Large intestine (tissue), 3 donors: Measurements from ENCODE around the gene UBR4. TPM values are rescaled to one million over a fixed set of nuclear protein-coding genes. Genes with fewer than 3 reads are reported as not detected.

Source experiments
- DNase-seq, 2 donors: peaks; one replicate each; pipeline versions ENCODE4 v3.0.0 to v3.0.0-alpha.2; 2013
- H3K27ac ChIP-seq: one replicate; pipeline ENCODE4 v1.5.1; 2013; ENCODE audit warnings: low read length
- H3K27me3 ChIP-seq: 2 replicates; pipeline ENCODE4 v1.6.1; 2013; ENCODE audit warnings: low read length; ENCODE audit not compliant: control insufficient read depth, insufficient read depth
- H3K36me3 ChIP-seq: 2 replicates; pipeline ENCODE4 v1.6.1; 2013; ENCODE audit warnings: low read length; ENCODE audit not compliant: control insufficient read depth, insufficient read depth
- H3K4me1 ChIP-seq: one replicate; pipeline ENCODE4 v1.6.1; 2013; ENCODE audit warnings: low read length; ENCODE audit not compliant: control insufficient read depth, insufficient read depth
- H3K4me3 ChIP-seq: one replicate; pipeline ENCODE4 v1.5.1; 2013; ENCODE audit warnings: low read length
- H3K9me3 ChIP-seq: one replicate; pipeline ENCODE4 v1.6.1; 2013; ENCODE audit warnings: mild to moderate bottlenecking, low read depth, low read length, moderate library complexity; ENCODE audit not compliant: control insufficient read depth
- WGBS: methylation state at CpG from one replicate; pipeline ENCODE4 v1.1.5; 2013; ENCODE audit warnings: low lambda C conversion rate; ENCODE audit not compliant: insufficient coverage; 5-methylcytosine and 5-hydroxymethylcytosine counted together
- polyA plus RNA-seq: library from polyadenylated mRNA; unstranded; fragments of 120-200 nt; gene quantifications from one replicate; pipeline ENCODE4 v1.2.1, GENCODE V29; 2013

UBR4 gene
- polyA plus RNA-seq, 1 donor: 98.1 TPM

GRCh38 chr1:19065526-19066247 is 144.4 kb downstream of the UBR4 start:
- H3K4me3 ChIP-seq: no peak overlapping the region
- H3K4me1 ChIP-seq: peaks cover 7% of the 10 kb centered on the region
- H3K27me3 ChIP-seq: peaks cover 13% of the 10 kb centered on the region
- H3K27ac ChIP-seq: no peak overlapping the region
- no peaks in the 10 kb centered on the region for H3K36me3 ChIP-seq
- no CpG with 5 or more reads among the region's 16 CpGs for WGBS
- H3K9me3 ChIP-seq: no peaks in the 10 kb centered on the region
- DNase-seq: no peak

DNA sequence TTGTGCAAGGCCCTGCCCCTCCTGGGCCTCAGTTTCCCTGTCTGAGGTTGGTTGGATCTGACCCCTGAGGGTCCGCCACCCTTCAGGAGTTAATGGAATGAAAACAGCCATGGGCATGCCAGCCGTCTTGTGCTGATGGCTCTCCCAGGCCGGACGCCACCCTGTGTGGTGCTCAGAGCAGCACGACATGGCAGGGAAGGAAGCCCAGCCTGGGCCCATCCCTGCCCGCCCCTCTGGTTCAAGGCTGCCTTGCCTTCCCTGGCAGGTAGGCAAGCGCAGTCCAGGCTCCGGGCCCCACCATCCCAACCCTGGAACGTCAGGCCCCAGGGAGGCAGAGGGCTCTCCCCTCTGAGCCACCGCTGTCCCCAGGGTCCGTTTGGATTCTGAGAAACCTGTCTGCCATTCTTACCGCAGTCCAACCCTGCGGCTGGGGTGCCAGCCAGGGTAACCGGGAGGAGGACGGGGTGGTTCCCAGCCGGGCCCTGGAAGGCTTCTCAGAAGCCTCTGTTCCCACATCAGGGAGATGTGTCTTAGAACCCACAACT is 145.1 kb downstream of the UBR4 start:
- WGBS: no CpG with 5 or more reads among the region's 16 CpGs
- Histone ChIP-seq H3K4me1 (peaks cover 7% of the 10 kb centered on the region), H3K36me3 (no peaks in the 10 kb centered on the region), H3K27me3 (peaks cover 13% of the 10 kb centered on the region), H3K27ac (no peak overlapping the region), H3K9me3 (no peaks in the 10 kb centered on the region), H3K4me3 (no peak overlapping the region)
- DNase-seq: no peak

DNA sequence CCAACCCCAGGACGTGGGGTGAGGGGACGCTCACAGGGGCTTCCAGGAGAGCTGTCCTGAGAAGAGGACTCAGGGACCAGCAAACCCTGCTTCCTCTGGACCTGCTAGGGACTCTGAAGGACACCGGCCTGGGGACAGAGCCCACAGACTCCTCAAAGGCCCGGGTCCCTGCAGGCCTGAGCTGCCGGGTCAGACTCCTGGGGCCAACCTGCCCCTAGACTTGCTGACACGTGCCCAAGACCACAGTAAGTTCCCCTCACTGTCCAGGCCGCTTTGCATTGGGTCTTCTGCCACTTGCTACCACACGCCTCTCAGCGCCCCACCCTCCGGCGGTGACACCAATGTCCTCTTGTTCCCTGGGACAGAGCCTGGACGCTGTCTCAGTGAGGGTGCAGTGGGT is 146.9 kb downstream of the UBR4 start:
- no peak overlapping the region for H3K27ac ChIP-seq
- H3K4me1 ChIP-seq: peaks cover 7% of the 10 kb centered on the region
- H3K36me3 ChIP-seq: no peaks in the 10 kb centered on the region

DNA sequence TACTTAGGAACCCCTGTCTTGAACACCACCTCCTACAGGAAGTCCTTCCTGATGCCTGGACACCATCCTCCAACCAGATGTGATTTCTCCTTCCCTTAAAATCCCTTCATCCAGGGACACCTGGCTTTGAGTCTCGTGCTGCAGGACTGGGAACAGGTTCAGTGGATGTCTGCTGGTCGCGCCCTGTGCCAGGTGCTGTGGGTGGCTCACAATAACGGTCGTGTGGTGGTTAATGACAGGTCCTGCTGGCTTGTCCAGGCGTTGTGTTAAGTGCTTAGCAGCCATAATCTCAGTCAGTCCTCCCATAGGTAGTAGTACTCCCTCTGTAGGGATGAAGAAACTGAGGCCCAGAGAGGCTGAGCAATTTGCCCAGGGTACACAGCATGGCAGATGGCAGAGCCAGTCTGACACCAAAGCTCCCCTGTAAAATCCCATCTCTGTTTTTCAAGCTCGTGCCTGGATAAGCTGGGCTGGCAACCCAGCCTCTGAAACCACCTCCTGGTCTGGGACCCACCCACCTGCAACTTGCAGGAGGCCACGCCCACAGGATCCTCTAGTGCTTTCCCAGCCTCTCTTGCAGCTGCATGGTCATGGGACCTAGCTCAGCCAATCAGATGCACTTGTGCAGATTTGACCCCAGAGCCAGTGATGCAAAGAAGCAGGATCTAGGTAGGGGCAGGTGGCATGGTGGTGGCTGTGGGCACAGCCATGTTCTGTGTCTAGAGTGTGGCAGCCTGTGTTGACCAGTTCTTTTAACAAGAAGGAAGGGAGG is 147.6 kb downstream of the UBR4 start:
- no CpG with 5 or more reads among the region's 8 CpGs for WGBS
- Histone ChIP-seq H3K27ac (no peak overlapping the region), H3K4me3 (no peak overlapping the region), H3K27me3 (peaks cover 24% of the 10 kb centered on the region), H3K9me3 (no peaks in the 10 kb centered on the region), H3K36me3 (no peaks in the 10 kb centered on the region), H3K4me1 (peaks cover 7% of the 10 kb centered on the region)
- no peak for DNase-seq

More for the DNA sequence above, 146.9 kb downstream of the UBR4 start:
- no peak for DNase-seq
- no peaks in the 10 kb centered on the region for H3K9me3 ChIP-seq
- no peak overlapping the region for H3K4me3 ChIP-seq
- H3K27me3 ChIP-seq: peaks cover 24% of the 10 kb centered on the region
- no CpG with 5 or more reads among the region's 12 CpGs for WGBS

DNA sequence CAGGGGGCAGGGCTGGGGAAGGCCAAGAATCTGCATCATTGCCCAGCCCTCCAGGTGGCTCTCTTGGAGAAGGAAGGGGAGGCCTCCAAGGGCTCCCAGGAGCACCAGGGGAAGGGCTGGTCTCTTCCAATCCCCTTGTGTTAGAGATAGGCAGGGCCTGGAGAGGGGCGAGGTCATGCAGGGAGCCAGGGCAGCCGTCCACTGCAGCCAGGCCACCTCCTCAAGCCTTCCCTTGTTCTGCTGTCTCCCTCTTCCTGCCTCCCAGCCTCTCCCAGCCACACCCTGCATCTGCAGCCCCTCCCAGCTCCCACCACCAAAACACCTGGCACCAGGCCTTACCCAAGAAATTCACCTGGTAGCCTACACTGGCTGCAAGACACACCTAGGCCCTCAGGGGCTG is 148.3 kb downstream of the UBR4 start:
- Histone ChIP-seq H3K36me3 (no peaks in the 10 kb centered on the region), H3K4me1 (peaks cover 4% of the 10 kb centered on the region), H3K9me3 (no peaks in the 10 kb centered on the region), H3K27me3 (peaks cover 23% of the 10 kb centered on the region), H3K4me3 (no peak overlapping the region), H3K27ac (no peak overlapping the region)
- no peak for DNase-seq
- no CpG with 5 or more reads among the region's 2 CpGs for WGBS

- H3K4me3 ChIP-seq: no peak overlapping the region
- no peaks in the 10 kb centered on the region for H3K36me3 ChIP-seq
- no CpG with 5 or more reads among the region's 1 CpG for WGBS
- peaks cover 23% of the 10 kb centered on the region for H3K27me3 ChIP-seq
- H3K9me3 ChIP-seq: no peaks in the 10 kb centered on the region
- peaks cover 4% of the 10 kb centered on the region for H3K4me1 ChIP-seq
- DNase-seq: no peak
- no peak overlapping the region for H3K27ac ChIP-seq
Measured at GRCh38 chr1:19061343-19061742, 148.7 kb downstream of the UBR4 start.

- H3K9me3 ChIP-seq: no peaks in the 10 kb centered on the region
- WGBS: no CpG with 5 or more reads among the region's 4 CpGs
- H3K27me3 ChIP-seq: peaks cover 29% of the 10 kb centered on the region
- no peak overlapping the region for H3K27ac ChIP-seq
- H3K4me3 ChIP-seq: no peak overlapping the region
- DNase-seq: no peak
- no peaks in the 10 kb centered on the region for H3K36me3 ChIP-seq
- H3K4me1 ChIP-seq: no peaks in the 10 kb centered on the region
Measured at GRCh38 chr1:19059773-19060172, 150.3 kb downstream of the UBR4 start.

DNA sequence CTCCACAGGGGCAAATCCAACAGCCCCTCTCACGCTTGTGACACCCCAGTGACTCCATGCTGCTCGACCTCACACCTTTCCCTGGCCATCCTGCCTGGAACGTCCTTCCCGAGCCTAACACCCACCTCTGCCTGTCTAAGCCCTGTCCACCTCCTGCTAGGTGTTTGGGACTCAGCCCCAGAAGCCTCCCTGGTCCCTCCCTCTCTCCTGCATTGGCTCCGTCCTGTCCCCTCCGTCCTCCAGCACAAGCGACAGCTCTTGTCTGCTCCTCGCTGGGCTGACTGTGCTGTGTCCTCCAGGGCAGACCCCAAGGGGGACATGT is 151.6 kb downstream of the UBR4 start:
- H3K4me1 ChIP-seq: no peaks in the 10 kb centered on the region
- no peak for DNase-seq
- H3K4me3 ChIP-seq: no peak overlapping the region
- no CpG with 5 or more reads among the region's 8 CpGs for WGBS
- no peaks in the 10 kb centered on the region for H3K9me3 ChIP-seq
- H3K27ac ChIP-seq: no peak overlapping the region
- H3K36me3 ChIP-seq: no peaks in the 10 kb centered on the region
- H3K27me3 ChIP-seq: peaks cover 42% of the 10 kb centered on the region

- no peak for DNase-seq
- Histone ChIP-seq H3K4me1 (no peaks in the 10 kb centered on the region), H3K9me3 (no peaks in the 10 kb centered on the region), H3K27me3 (peaks cover 45% of the 10 kb centered on the region), H3K27ac (no peak overlapping the region), H3K4me3 (no peak overlapping the region), H3K36me3 (no peaks in the 10 kb centered on the region)
- no CpG with 5 or more reads among the region's 15 CpGs for WGBS
Measured at GRCh38 chr1:19057784-19058475, 152.1 kb downstream of the UBR4 start.

- no peaks in the 10 kb centered on the region for H3K4me1 ChIP-seq
- no peaks in the 10 kb centered on the region for H3K9me3 ChIP-seq
- peaks cover 48% of the 10 kb centered on the region for H3K27me3 ChIP-seq
- no peaks in the 10 kb centered on the region for H3K36me3 ChIP-seq
- H3K27ac ChIP-seq: no peak overlapping the region
- H3K4me3 ChIP-seq: no peak overlapping the region
- WGBS: 42% methylated on average over 3 of the region's 14 CpGs
- DNase-seq: peak in 1 of 2 donors; percentile 14
Measured at GRCh38 chr1:19057182-19057779, 152.8 kb downstream of the UBR4 start.
